Ishikawa (cell line): ENCODE measurements around the gene ZNF175.

Source experiments
- CEBPB ChIP-seq: IDR thresholded peaks from 2 replicates; pipeline ENCODE4 v1.6.1; 2012
- CREB1 ChIP-seq: IDR thresholded peaks from 2 replicates; pipeline ENCODE4 v1.6.1; 2012; ENCODE audit warnings: low read depth
- EGR1 ChIP-seq: IDR thresholded peaks from 2 replicates; pipeline ENCODE4 v1.6.1; 2012
- EP300 ChIP-seq: IDR thresholded peaks from 2 replicates; pipeline ENCODE4 v1.6.1; 2012; ENCODE audit warnings: borderline replicate concordance
- FOXM1 ChIP-seq: IDR thresholded peaks from 2 replicates; pipeline ENCODE4 v1.6.1; 2012; ENCODE audit warnings: low read depth, borderline replicate concordance
- MAX ChIP-seq: IDR thresholded peaks from 2 replicates; pipeline ENCODE4 v1.6.1; 2012
- NFIC ChIP-seq: IDR thresholded peaks from 2 replicates; pipeline ENCODE4 v1.6.1; 2012
- RAD21 ChIP-seq: IDR thresholded peaks from 2 replicates; pipeline ENCODE4 v1.6.1; 2012; ENCODE audit warnings: low read depth
- REST ChIP-seq: IDR thresholded peaks from 2 replicates; pipeline ENCODE4 v1.6.1; 2012; ENCODE audit warnings: low read depth, mild to moderate bottlenecking
- TAF1 ChIP-seq: IDR thresholded peaks from 2 replicates; pipeline ENCODE4 v1.6.1; 2012; ENCODE audit warnings: low read depth, mild to moderate bottlenecking
- TCF12 ChIP-seq: IDR thresholded peaks from 2 replicates; pipeline ENCODE4 v1.6.1; 2012; ENCODE audit warnings: low read depth
- TEAD4 ChIP-seq: IDR thresholded peaks from 2 replicates; pipeline ENCODE4 v1.6.1; 2012
- USF1 ChIP-seq: IDR thresholded peaks from 2 replicates; pipeline ENCODE4 v1.6.1; 2012
- YY1 ChIP-seq: IDR thresholded peaks from 2 replicates; pipeline ENCODE4 v1.6.1; 2012; ENCODE audit warnings: low read depth

GRCh38 chr19:51576850-51577249 lies 5.8 kb downstream of the ZNF175 start:
- TF ChIP-seq USF1 (no peak), CEBPB (no peak), YY1 (no peak), REST (no peak), RAD21 (no peak), EGR1 (no peak), TCF12 (no peak), CREB1 (no peak), FOXM1 (no peak), NFIC (no peak), MAX (no peak), EP300 (no peak), TEAD4 (no peak), TAF1 (no peak)
